HFF-Myc (cell line): Measurements from ENCODE around the gene AHR.
"Not testable (repeated sequence)": the region's sequence is repeated elsewhere in the genome, so short reads cannot be mapped to it uniquely, and the experiment has no call there.

Experiments used
- DNase-seq: peaks from one replicate; pipeline ENCODE4 v3.0.0-alpha.2; 2011; ENCODE audit warnings: low read depth; ENCODE audit errors: extremely low read depth
- H3K4me3 ChIP-seq: replicated peaks from 2 replicates; pipeline ENCODE4 v1.5.1; 2011; ENCODE audit warnings: low read depth, mild to moderate bottlenecking, control low read depth, low read length
- CTCF ChIP-seq: IDR thresholded peaks from 2 replicates; pipeline ENCODE4 v1.5.1; 2012; ENCODE audit warnings: mild to moderate bottlenecking, low read depth, low read length, control low read depth; ENCODE audit errors: missing control alignments

AHR gene

DNA sequence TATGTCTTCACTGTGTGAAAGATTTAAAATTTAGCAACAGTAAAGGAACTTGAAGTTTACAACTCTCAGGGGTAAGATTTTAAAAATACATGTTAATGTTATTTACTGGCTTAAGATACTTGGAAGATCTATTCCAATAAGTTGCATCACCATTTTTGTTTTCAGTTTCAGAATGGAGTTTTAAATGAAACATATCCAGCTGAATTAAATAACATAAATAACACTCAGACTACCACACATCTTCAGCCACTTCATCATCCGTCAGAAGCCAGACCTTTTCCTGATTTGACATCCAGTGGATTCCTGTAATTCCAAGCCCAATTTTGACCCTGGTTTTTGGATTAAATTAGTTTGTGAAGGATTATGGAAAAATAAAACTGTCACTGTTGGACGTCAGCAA, 44.3 kb downstream of the AHR start:
- no peak for DNase-seq
- no peak overlapping the region for H3K4me3 ChIP-seq
- TF ChIP-seq CTCF: no peak

GRCh38 chr7:17347401-17347800, 48.9 kb downstream of the AHR start:
- no peak for DNase-seq
- no peak overlapping the region for H3K4me3 ChIP-seq
- no peak for TF ChIP-seq CTCF

- DNase-seq, H3K4me3 ChIP-seq: not testable (repeated sequence)
Measured at GRCh38 chr7:17348932-17349331, 50.5 kb downstream of the AHR start.

- DNase-seq, H3K4me3 ChIP-seq: not testable (repeated sequence)
Measured at GRCh38 chr7:17350321-17350720, 51.9 kb downstream of the AHR start.

DNA sequence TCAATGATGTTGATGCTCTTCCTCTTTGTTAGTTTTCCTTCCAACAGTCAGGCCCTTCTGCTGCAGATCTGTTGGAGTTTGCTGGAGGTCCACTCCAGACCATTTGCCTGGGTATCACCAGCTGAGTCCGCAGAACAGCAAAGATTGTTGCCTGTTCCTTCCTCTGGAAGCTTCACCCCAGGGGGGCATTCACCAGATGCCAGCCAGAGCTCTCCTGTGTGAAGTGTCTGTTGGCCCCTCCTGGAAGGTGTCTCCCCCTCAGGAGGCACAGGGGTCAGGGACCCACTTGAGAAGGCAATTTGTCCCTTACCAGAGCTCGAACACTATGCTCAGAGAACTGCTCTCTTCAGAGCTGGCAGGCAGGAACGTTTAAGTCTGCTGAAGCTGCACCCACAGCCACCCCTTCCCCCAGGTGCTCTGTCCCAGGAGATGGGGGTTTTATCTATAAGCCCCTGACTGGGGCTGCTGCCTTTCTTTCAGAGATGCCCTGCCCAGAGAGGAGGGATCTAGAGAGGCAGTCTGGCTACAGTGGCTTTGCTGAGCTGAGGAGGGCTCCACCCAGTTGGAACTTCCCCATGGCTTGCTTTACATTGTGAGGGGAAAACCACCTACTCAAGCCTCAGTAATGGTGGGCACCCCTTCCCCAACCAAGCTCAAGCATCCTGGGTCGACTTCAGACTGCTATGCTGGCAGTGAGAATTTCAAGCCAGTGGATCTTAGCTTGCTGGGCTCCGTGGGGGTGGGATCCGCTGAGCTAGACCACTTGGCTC, 55.4 kb downstream of the AHR start:
- H3K4me3 ChIP-seq, DNase-seq: not testable (repeated sequence)

GRCh38 chr7:17354473-17354872, 56.0 kb downstream of the AHR start:
- no peak for DNase-seq
- TF ChIP-seq CTCF: no peak
- H3K4me3 ChIP-seq: no peak overlapping the region

- TF ChIP-seq CTCF: no peak
- no peak for DNase-seq
- no peak overlapping the region for H3K4me3 ChIP-seq
Measured at GRCh38 chr7:17355050-17355449, 56.6 kb downstream of the AHR start.

GRCh38 chr7:17357952-17358351, 59.5 kb downstream of the AHR start:
- H3K4me3 ChIP-seq: no peak overlapping the region
- TF ChIP-seq CTCF: no peak
- DNase-seq: no peak

GRCh38 chr7:17359610-17360009, 61.2 kb downstream of the AHR start:
- TF ChIP-seq CTCF: no peak
- no peak overlapping the region for H3K4me3 ChIP-seq
- no peak for DNase-seq
